ENCODE measurements around the gene FGD4. TPM values are rescaled to one million over a fixed set of nuclear protein-coding genes. Genes with fewer than 3 reads are reported as not detected.

FGD4 gene
- total RNA-seq, 1 donor from 2014 or later: 17.2 TPM

DNA sequence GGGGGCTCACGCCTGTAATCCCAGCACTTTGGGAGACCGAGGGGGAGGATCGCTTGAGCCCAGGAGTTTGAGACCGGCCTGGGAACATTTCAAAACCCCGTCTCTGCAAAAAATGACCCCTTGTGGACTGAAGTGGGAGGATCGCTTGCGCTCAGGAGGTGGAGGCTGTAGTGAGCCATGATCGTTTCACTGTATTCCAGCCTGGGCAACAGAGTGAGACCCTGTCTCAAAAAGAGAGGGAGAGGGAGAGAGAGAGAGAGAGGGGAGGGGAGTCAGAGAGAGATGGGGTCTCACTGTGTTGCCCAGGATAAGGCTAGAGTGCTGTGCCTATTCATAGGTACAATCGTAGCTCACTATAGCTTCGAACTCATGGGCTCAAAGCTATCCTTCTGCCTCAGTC is 2.8 kb downstream of the FGD4 start:
- TF ChIP-seq, protein P1, sequence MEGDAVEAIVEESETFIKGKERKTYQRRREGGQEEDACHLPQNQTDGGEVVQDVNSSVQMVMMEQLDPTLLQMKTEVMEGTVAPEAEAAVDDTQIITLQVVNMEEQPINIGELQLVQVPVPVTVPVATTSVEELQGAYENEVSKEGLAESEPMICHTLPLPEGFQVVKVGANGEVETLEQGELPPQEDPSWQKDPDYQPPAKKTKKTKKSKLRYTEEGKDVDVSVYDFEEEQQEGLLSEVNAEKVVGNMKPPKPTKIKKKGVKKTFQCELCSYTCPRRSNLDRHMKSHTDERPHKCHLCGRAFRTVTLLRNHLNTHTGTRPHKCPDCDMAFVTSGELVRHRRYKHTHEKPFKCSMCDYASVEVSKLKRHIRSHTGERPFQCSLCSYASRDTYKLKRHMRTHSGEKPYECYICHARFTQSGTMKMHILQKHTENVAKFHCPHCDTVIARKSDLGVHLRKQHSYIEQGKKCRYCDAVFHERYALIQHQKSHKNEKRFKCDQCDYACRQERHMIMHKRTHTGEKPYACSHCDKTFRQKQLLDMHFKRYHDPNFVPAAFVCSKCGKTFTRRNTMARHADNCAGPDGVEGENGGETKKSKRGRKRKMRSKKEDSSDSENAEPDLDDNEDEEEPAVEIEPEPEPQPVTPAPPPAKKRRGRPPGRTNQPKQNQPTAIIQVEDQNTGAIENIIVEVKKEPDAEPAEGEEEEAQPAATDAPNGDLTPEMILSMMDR (IDR thresholded peaks at IDR 0.05; ENCODE audit: unreplicated experiment): no peak
- Mint-ChIP-seq H3K4me3 (ENCODE audit: unreplicated experiment) (no peak overlapping the region), H3K27ac (ENCODE audit: unreplicated experiment) (no peak overlapping the region), H3K4me1 (ENCODE audit: unreplicated experiment) (peaks cover 9% of the 10 kb centered on the region), H3K27me3 (ENCODE audit: unreplicated experiment) (no peaks in the 10 kb centered on the region), H3K36me3 (ENCODE audit: low read depth, unreplicated experiment) (peaks cover 6% of the 10 kb centered on the region), H3K9me3 (ENCODE audit: unreplicated experiment) (no peaks in the 10 kb centered on the region)
- no peak for DNase-seq (ENCODE audit: low spot score)

- Mint-ChIP-seq H3K36me3 (ENCODE audit: low read depth, unreplicated experiment) (peaks cover 6% of the 10 kb centered on the region), H3K4me3 (ENCODE audit: unreplicated experiment) (no peak overlapping the region), H3K27me3 (ENCODE audit: unreplicated experiment) (no peaks in the 10 kb centered on the region), H3K27ac (ENCODE audit: unreplicated experiment) (no peak overlapping the region), H3K9me3 (ENCODE audit: unreplicated experiment) (no peaks in the 10 kb centered on the region), H3K4me1 (ENCODE audit: unreplicated experiment) (peaks cover 9% of the 10 kb centered on the region)
- TF ChIP-seq, protein P1 (IDR thresholded peaks at IDR 0.05; ENCODE audit: unreplicated experiment): no peak
- no peak for DNase-seq (ENCODE audit: low spot score)
Measured at GRCh38 chr12:32402946-32403345, 3.6 kb downstream of the FGD4 start.

GRCh38 chr12:32407795-32408194 is 8.4 kb downstream of the FGD4 start:
- Mint-ChIP-seq H3K9me3 (ENCODE audit: unreplicated experiment) (no peaks in the 10 kb centered on the region), H3K36me3 (ENCODE audit: low read depth, unreplicated experiment) (no peaks in the 10 kb centered on the region), H3K4me3 (ENCODE audit: unreplicated experiment) (no peak overlapping the region), H3K27ac (ENCODE audit: unreplicated experiment) (no peak overlapping the region), H3K27me3 (ENCODE audit: unreplicated experiment) (no peaks in the 10 kb centered on the region), H3K4me1 (ENCODE audit: unreplicated experiment) (no peaks in the 10 kb centered on the region)
- TF ChIP-seq, protein P1 (IDR thresholded peaks at IDR 0.05; ENCODE audit: unreplicated experiment): no peak
- DNase-seq (ENCODE audit: low spot score): no peak

GRCh38 chr12:32413412-32413811 is 14.1 kb downstream of the FGD4 start:
- Mint-ChIP-seq H3K36me3 (ENCODE audit: low read depth, unreplicated experiment) (peaks cover 5% of the 10 kb centered on the region), H3K4me1 (ENCODE audit: unreplicated experiment) (no peaks in the 10 kb centered on the region), H3K4me3 (ENCODE audit: unreplicated experiment) (no peak overlapping the region), H3K27me3 (ENCODE audit: unreplicated experiment) (no peaks in the 10 kb centered on the region), H3K27ac (ENCODE audit: unreplicated experiment) (no peak overlapping the region), H3K9me3 (ENCODE audit: unreplicated experiment) (no peaks in the 10 kb centered on the region)
- TF ChIP-seq, protein P1 (IDR thresholded peaks at IDR 0.05; ENCODE audit: unreplicated experiment): no peak
- DNase-seq (ENCODE audit: low spot score): no peak

- DNase-seq (ENCODE audit: low spot score): no peak
- H3K4me1 Mint-ChIP-seq (ENCODE audit: unreplicated experiment): peaks cover 11% of the 10 kb centered on the region
- TF ChIP-seq, protein P1 (IDR thresholded peaks at IDR 0.05; ENCODE audit: unreplicated experiment): no peak
- no peak overlapping the region for H3K27ac Mint-ChIP-seq (ENCODE audit: unreplicated experiment)
- H3K9me3 Mint-ChIP-seq (ENCODE audit: unreplicated experiment): no peaks in the 10 kb centered on the region
- H3K4me3 Mint-ChIP-seq (ENCODE audit: unreplicated experiment): no peak overlapping the region
- peaks cover 12% of the 10 kb centered on the region for H3K36me3 Mint-ChIP-seq (ENCODE audit: low read depth, unreplicated experiment)
- H3K27me3 Mint-ChIP-seq (ENCODE audit: unreplicated experiment): no peaks in the 10 kb centered on the region
Measured at GRCh38 chr12:32418221-32418620, 18.9 kb downstream of the FGD4 start.
